Measurements from ENCODE around the gene AKR1A1.
"Not testable (repeated sequence)": the region's sequence is repeated elsewhere in the genome, so short reads cannot be mapped to it uniquely, and the experiment has no call there.

The AKR1A1 gene

GRCh38 chr1:45518366-45518765 lies 32.3 kb upstream of the AKR1A1 start:
- Histone ChIP-seq H3K36me3 (replicated peaks) (peaks cover 64% of the 10 kb centered on the region), H3K4me1 (peaks cover 20% of the 10 kb centered on the region)
- DNase-seq (ENCODE audit: low spot score in 2 of 2); H3K4me3 ChIP-seq; in situ Hi-C loops (cut with MboI; ENCODE audit: low sequenced_read_pairs); H3K9me3 ChIP-seq; H3K27me3 ChIP-seq (ENCODE audit: low read depth): not testable (repeated sequence)

- H3K9me3 ChIP-seq = no peaks in the 10 kb centered on the region
- in situ Hi-C loops (cut with MboI; ENCODE audit: low sequenced_read_pairs) = no loop called here
- no peak for DNase-seq (ENCODE audit: low spot score in 2 of 2)
- no peaks in the 10 kb centered on the region for H3K27me3 ChIP-seq (ENCODE audit: low read depth)
- H3K4me1 ChIP-seq = peaks cover 20% of the 10 kb centered on the region
- peaks cover 59% of the 10 kb centered on the region for H3K36me3 ChIP-seq (replicated peaks)
- peak overlapping the region; percentile 99 for H3K4me3 ChIP-seq
Observed at GRCh38 chr1:45518910-45519309, 31.7 kb upstream of the AKR1A1 start.

GRCh38 chr1:45519774-45520173 lies 30.9 kb upstream of the AKR1A1 start:
- H3K27me3 ChIP-seq (ENCODE audit: low read depth); in situ Hi-C loops (cut with MboI; ENCODE audit: low sequenced_read_pairs); H3K9me3 ChIP-seq; DNase-seq (ENCODE audit: low spot score in 2 of 2): not testable (repeated sequence)
- peaks cover 50% of the 10 kb centered on the region for H3K36me3 ChIP-seq (replicated peaks)
- H3K4me3 ChIP-seq = peak overlapping the region; percentile 99
- H3K4me1 ChIP-seq = peaks cover 25% of the 10 kb centered on the region

GRCh38 chr1:45521413-45522323 lies 29.0 kb upstream of the AKR1A1 start, which contains the start of gene PRDX1:
PRDX1 (minus strand) TSS chr1:45521884; CDS start chr1:45519043, 2,841 bp downstream.
- H3K4me3 ChIP-seq = peak within 1 kb of the TSS; percentile 99
- peak; percentile 89 to 98 for DNase-seq (ENCODE audit: low spot score in 2 of 2)
- in situ Hi-C loops (cut with MboI; ENCODE audit: low sequenced_read_pairs) = no loop called here
- H3K9me3 ChIP-seq = no peaks in the 10 kb centered on the region
- no peaks in the 10 kb centered on the region for H3K27me3 ChIP-seq (ENCODE audit: low read depth)
- peaks cover 31% of the 10 kb centered on the region for H3K36me3 ChIP-seq (replicated peaks)
- H3K4me1 ChIP-seq = peaks cover 41% of the 10 kb centered on the region

- H3K4me3 ChIP-seq = peak overlapping the region; percentile 99
- DNase-seq (ENCODE audit: low spot score in 2 of 2) = no peak
- in situ Hi-C loops (cut with MboI; ENCODE audit: low sequenced_read_pairs) = no loop called here
Observed at GRCh38 chr1:45522324-45523104, 28.1 kb upstream of the AKR1A1 start.

GRCh38 chr1:45523516-45523915 lies 27.1 kb upstream of the AKR1A1 start:
- H3K9me3 ChIP-seq; DNase-seq (ENCODE audit: low spot score in 2 of 2); H3K27me3 ChIP-seq (ENCODE audit: low read depth); in situ Hi-C loops (cut with MboI; ENCODE audit: low sequenced_read_pairs); H3K4me3 ChIP-seq: not testable (repeated sequence)
- H3K36me3 ChIP-seq (replicated peaks) = peaks cover 16% of the 10 kb centered on the region
- peaks cover 52% of the 10 kb centered on the region for H3K4me1 ChIP-seq

More at GRCh38 chr1:45522324-45523104, 28.1 kb upstream of the AKR1A1 start:
- Histone ChIP-seq H3K9me3 (no peaks in the 10 kb centered on the region), H3K36me3 (replicated peaks) (peaks cover 23% of the 10 kb centered on the region), H3K4me1 (peaks cover 45% of the 10 kb centered on the region), H3K27me3 (ENCODE audit: low read depth) (no peaks in the 10 kb centered on the region)

GRCh38 chr1:45523975-45524374 lies 26.7 kb upstream of the AKR1A1 start:
- not testable (repeated sequence) for H3K9me3 ChIP-seq

GRCh38 chr1:45526135-45526644 lies 24.4 kb upstream of the AKR1A1 start:
- H3K36me3 ChIP-seq (replicated peaks) = peaks cover 4% of the 10 kb centered on the region; the same call in 1 of the 2 replicates
- in situ Hi-C loops (cut with MboI; ENCODE audit: low sequenced_read_pairs) = no loop called here

More at GRCh38 chr1:45523975-45524374, 26.7 kb upstream of the AKR1A1 start:
- H3K27me3 ChIP-seq (ENCODE audit: low read depth); DNase-seq (ENCODE audit: low spot score in 2 of 2); H3K4me3 ChIP-seq; in situ Hi-C loops (cut with MboI; ENCODE audit: low sequenced_read_pairs): not testable (repeated sequence)
- peaks cover 11% of the 10 kb centered on the region for H3K36me3 ChIP-seq (replicated peaks)
- peaks cover 53% of the 10 kb centered on the region for H3K4me1 ChIP-seq

GRCh38 chr1:45530632-45531135 lies 19.9 kb upstream of the AKR1A1 start:
- Histone ChIP-seq H3K36me3 (replicated peaks) (no peaks in the 10 kb centered on the region), H3K27me3 (ENCODE audit: low read depth) (no peaks in the 10 kb centered on the region), H3K4me3 (no peak overlapping the region), H3K9me3 (no peaks in the 10 kb centered on the region), H3K4me1 (peaks cover 27% of the 10 kb centered on the region)
- no peak for DNase-seq (ENCODE audit: low spot score in 2 of 2)
- in situ Hi-C loops (cut with MboI; ENCODE audit: low sequenced_read_pairs) = no loop called here

More at GRCh38 chr1:45526135-45526644, 24.4 kb upstream of the AKR1A1 start:
- Histone ChIP-seq H3K4me1 (peaks cover 49% of the 10 kb centered on the region), H3K9me3 (no peaks in the 10 kb centered on the region), H3K4me3 (no peak overlapping the region), H3K27me3 (ENCODE audit: low read depth) (no peaks in the 10 kb centered on the region)
- DNase-seq (ENCODE audit: low spot score in 2 of 2) = no peak

- no peak for DNase-seq (ENCODE audit: low spot score in 2 of 2)
Observed at GRCh38 chr1:45531873-45532272, 18.8 kb upstream of the AKR1A1 start.

GRCh38 chr1:45535988-45536766 lies 14.4 kb upstream of the AKR1A1 start:
- H3K4me3 ChIP-seq = no peak overlapping the region
- in situ Hi-C loops (cut with MboI; ENCODE audit: low sequenced_read_pairs) = no loop called here
- no peak for DNase-seq (ENCODE audit: low spot score in 2 of 2)

More at GRCh38 chr1:45531873-45532272, 18.8 kb upstream of the AKR1A1 start:
- H3K4me3 ChIP-seq = no peak overlapping the region
- peaks cover 18% of the 10 kb centered on the region for H3K4me1 ChIP-seq
- no peaks in the 10 kb centered on the region for H3K9me3 ChIP-seq
- H3K27me3 ChIP-seq (ENCODE audit: low read depth) = no peaks in the 10 kb centered on the region
- in situ Hi-C loops (cut with MboI; ENCODE audit: low sequenced_read_pairs) = no loop called here
- no peaks in the 10 kb centered on the region for H3K36me3 ChIP-seq (replicated peaks)

GRCh38 chr1:45536886-45537285 lies 13.7 kb upstream of the AKR1A1 start:
- H3K27me3 ChIP-seq (ENCODE audit: low read depth) = no peaks in the 10 kb centered on the region
- H3K4me3 ChIP-seq = no peak overlapping the region
- H3K4me1 ChIP-seq = no peaks in the 10 kb centered on the region; the same call in 1 of the 2 replicates
- H3K36me3 ChIP-seq (replicated peaks) = no peaks in the 10 kb centered on the region
- in situ Hi-C loops (cut with MboI; ENCODE audit: low sequenced_read_pairs) = no loop called here
- H3K9me3 ChIP-seq = no peaks in the 10 kb centered on the region
- no peak for DNase-seq (ENCODE audit: low spot score in 2 of 2)

More at GRCh38 chr1:45535988-45536766, 14.4 kb upstream of the AKR1A1 start:
- Histone ChIP-seq H3K9me3 (no peaks in the 10 kb centered on the region), H3K36me3 (replicated peaks) (no peaks in the 10 kb centered on the region), H3K27me3 (ENCODE audit: low read depth) (no peaks in the 10 kb centered on the region), H3K4me1 (no peaks in the 10 kb centered on the region; the same call in 1 of the 2 replicates)

- no peaks in the 10 kb centered on the region for H3K9me3 ChIP-seq
- H3K4me3 ChIP-seq = no peak overlapping the region
- in situ Hi-C loops (cut with MboI; ENCODE audit: low sequenced_read_pairs) = no loop called here
- no peak for DNase-seq (ENCODE audit: low spot score in 2 of 2)
- no peaks in the 10 kb centered on the region for H3K36me3 ChIP-seq (replicated peaks)
- H3K27me3 ChIP-seq (ENCODE audit: low read depth) = no peaks in the 10 kb centered on the region
- H3K4me1 ChIP-seq = peaks cover 3% of the 10 kb centered on the region; the same call in 1 of the 2 replicates
Observed at GRCh38 chr1:45541193-45541592, 9.4 kb upstream of the AKR1A1 start.
